ENCODE results near the gene PRDM16.
"Not testable (repeated sequence)": the region's sequence is repeated elsewhere in the genome, so short reads cannot be mapped to it uniquely, and the experiment has no call there.

PRDM16 gene

DNA sequence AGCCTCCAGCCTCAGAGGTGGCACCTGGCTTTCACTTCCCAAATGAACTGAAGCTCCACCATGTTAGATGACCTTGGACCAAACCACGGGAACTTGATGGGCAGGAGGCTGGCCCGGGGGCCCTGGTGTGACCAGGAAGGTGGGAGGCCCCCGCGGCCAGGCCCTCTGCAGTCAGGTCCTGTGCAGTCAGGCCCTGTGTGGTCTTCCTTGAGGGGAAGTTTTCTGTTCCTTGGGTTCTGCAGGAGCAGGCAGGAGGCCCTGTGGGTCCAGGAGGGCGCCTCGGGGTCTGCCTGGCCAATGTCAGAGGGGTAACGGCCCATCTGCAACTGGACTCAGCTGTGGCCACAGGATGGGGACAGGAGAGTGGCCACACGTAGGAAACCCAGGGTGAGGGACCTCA is 13.0 kb downstream of the PRDM16 start:
- DNase-seq (ENCODE audit: low read depth, low spot score) = no peak

DNA sequence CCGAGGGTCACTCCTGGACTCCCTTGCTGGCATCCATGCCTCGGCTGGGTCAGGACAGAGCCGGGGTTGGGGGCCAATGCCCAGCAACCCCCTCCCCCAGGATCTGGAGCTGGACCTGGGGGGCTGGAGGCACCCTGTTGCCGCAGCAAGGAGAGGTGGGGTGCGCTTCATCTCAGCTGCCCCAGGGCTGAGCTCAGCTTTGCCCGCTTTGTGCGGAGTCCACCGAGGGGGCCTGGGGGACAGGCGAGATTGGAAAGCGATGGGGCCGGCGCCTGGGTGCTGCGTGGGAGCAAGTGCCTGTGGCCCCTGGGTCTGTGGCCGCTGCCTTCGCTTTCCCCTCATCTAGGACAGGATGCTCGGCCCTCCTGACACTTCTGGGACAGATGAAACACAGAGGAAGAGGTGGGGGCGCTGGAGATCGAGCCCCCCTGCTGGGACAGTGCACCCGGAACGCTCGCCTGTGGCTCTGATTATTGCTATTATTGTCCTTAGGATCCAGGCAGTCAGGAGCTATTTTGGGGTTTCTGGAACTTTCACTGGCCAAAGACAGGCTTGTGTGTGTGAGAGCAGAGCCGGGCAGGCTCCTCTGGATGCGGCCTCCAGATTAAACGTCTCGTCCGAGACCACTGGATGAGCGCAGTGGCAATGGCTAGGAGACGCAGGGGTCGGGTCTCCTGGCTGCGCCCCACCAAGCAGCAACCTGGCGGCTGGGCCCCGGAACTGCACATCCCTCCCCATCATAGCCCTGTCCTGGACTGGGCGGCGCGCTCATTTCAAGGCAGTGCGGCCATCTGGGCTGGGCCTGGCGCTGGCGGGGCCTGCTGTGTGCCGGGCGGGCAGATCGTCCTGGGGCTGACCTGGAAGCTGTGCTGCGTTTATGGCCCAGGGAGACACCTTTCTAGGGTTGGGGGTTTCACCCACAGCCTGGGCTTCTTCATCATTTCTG is 13.8 kb downstream of the PRDM16 start:
- DNase-seq (ENCODE audit: low read depth, low spot score) = no peak

GRCh38 chr1:3084154-3084553 is 15.2 kb downstream of the PRDM16 start:
- no peak for DNase-seq (ENCODE audit: low read depth, low spot score)

- no peak for DNase-seq (ENCODE audit: low read depth, low spot score)
These were observed 15.7 kb downstream of the PRDM16 start for GRCh38 chr1:3084726-3085125.

DNA sequence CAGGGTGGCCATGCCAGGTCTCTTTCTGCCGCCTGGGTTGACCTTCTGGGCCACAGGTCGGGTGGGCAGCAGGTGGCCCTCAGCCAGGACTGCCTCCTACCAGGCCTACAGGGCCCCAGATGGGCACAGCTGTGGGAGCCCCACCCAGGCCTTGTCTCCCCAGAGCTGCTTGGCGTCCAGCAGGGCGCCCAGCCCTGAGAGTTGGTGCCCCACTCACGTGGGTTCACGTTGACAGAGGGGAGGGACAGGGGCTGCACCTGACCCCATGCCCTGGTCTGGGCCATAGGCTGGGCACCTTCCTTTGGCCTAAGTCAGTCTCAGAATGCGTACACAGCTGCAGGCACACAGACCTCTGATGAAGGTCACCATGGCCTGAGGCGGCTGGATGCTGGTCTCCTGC is 16.7 kb downstream of the PRDM16 start:
- DNase-seq (ENCODE audit: low read depth, low spot score) = no peak

DNA sequence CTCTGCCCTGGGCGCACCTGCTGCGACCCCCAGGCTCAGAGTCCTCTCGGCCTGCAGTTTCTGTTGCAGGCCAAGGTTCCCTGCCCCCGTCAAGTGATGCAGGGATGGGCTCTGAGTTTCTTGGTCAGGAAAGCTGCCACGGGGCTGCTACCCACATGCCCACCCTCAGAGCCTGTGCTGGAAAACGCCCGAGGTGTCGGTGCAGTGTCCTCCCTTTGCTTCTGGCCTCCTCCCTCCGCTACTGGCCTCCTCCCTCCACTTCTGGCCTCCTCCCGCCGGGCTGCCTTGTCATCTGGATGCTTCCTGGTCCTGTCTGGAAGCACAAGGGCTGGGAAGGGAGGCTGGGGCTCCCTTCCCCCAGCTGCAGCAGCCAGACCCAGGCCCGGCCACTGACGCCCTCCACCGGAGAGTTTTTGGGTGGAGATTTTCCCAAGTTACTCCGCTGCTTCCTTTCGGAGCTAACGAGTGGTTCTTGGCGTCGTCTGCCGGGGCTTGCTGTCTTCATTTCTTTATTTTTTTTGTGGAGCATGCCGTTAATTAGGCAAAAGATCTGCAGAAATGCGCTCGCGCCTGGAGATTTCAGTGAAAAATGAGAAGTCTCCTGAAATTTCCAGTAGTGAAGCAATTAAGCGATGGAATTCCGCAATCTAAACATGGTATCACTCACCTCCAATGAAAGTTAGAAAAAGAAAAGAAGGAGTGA is 17.4 kb downstream of the PRDM16 start:
- no peak for DNase-seq (ENCODE audit: low read depth, low spot score)

DNA sequence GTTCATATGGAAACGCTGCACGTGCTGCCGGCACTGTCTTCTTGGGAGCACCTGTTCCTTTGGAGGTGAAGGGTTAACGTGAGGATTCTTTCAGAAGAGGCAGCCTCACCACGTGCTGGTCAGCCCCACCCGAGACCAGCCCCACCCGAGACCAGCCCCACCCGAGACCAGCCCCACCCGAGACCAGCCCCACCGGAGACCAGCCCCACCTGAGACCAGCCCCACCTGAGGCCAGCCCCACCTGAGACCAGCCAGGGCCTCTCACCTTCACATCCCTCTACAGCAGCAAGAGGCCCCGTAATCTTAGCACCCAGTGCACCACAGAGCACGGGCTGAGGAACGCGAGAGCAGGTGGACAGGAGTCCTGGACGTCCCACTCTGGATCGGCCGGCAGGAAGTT is 18.0 kb downstream of the PRDM16 start:
- no peak for DNase-seq (ENCODE audit: low read depth, low spot score)

- not testable (repeated sequence) for DNase-seq (ENCODE audit: low read depth, low spot score)
These were observed 19.1 kb downstream of the PRDM16 start for GRCh38 chr1:3087946-3088668.

GRCh38 chr1:3089490-3089889 is 20.5 kb downstream of the PRDM16 start:
- DNase-seq (ENCODE audit: low read depth, low spot score) = no peak

GRCh38 chr1:3091334-3091733 is 22.3 kb downstream of the PRDM16 start:
- no peak for DNase-seq (ENCODE audit: low read depth, low spot score)

DNA sequence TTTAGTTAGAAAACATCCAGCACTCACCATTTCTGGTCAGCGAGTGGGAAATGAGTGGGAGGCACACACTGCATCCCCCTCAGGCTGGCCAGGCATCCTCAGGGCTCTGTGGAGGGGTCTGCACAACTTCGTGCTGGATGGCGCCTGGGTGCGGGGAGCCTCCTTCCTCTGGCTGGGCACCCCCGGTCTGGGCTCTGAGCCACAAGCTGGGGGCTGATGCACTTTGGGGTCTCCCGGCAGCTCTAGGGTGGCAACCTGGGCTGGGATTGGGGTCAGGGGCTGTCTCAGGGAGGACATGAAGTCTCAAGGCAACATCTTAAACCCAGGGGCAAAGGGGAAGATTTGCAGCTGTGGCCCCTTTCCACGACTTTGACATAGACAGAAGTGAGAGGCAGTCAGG is 23.5 kb downstream of the PRDM16 start:
- DNase-seq (ENCODE audit: low read depth, low spot score) = no peak

DNA sequence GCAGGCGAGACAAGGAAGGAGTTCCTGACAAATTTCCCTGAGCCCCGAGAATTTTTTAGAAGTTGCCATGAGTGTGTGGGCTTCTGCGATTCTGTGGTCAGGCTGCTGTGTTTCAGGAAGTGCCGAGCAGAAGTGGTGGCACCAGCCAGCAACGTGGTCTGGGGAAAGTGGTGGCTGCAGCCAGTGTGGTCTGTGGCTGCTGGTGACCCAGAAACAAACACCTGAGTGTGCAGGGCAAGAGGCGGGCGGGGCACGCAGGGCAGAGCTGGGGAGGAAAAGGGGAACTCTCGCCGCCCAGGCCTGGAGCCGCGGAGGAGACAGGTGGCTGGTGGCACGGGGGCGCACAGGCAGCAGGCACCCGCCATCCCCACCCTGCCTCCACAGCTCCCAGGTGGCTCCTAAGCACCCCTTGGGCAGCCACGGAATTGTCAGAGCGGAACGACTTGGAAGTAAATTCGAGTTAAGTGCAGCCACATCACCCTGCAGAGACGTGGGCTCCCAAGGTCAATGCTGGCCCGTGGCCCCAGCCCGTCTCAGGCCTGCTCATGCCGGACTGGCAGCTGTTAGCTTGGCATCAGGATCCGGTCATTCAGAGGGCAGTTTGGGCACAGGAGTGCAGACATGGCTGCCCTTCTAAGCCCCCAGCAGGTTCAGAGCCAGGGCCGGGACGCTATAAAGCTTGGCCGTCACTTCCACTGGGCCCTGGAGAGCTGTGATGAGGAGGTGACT is 25.1 kb downstream of the PRDM16 start:
- no peak for DNase-seq (ENCODE audit: low read depth, low spot score)

GRCh38 chr1:3094863-3095780 is 26.1 kb downstream of the PRDM16 start:
- DNase-seq (ENCODE audit: low read depth, low spot score) = no peak

DNA sequence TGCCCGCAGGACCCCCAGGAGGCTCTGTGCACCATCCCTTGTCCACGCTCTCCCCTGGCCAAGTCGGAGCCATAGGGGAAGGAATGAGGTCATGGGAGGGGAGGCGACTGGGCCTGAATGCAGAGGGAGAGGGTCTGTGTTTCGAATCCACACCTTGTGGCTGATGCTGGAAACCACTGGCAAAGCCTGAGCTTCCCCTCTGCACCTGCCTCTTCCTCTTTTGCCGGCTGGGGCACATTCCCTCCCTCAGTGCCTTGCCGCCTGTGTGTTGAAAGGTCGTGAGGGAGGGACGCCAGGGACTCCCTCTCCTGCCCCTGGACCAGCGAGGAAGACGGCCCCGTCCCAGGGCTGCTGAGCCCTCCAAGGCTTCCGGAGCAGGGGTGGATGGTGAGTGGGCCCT is 27.3 kb downstream of the PRDM16 start:
- no peak for DNase-seq (ENCODE audit: low read depth, low spot score)

GRCh38 chr1:3097231-3097630 is 28.2 kb downstream of the PRDM16 start:
- no peak for DNase-seq (ENCODE audit: low read depth, low spot score)

- no peak for DNase-seq (ENCODE audit: low read depth, low spot score)
These were observed 28.9 kb downstream of the PRDM16 start for GRCh38 chr1:3097861-3098260.

DNA sequence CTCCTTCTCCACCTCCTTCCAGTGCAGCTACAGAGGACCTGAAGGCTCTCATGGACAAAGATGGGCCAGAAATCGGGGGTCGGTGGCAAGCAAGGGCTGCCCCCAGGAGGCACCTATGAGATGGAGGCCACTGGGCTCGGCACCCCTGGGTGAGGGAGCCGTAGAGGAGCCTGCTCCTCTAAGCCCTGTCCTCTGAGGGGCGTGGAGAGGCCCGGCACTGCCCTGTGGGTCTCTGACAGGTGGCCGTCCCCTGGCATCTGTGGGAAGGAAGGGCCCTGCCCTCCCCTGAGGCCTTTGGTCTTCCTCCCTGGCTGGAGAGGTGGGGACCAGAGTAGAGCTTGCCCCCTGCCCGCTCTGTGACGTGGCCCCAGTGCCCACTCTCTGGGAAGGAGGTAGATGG is 30.9 kb downstream of the PRDM16 start:
- no peak for DNase-seq (ENCODE audit: low read depth, low spot score)

GRCh38 chr1:3101124-3101939 is 32.3 kb downstream of the PRDM16 start:
- DNase-seq (ENCODE audit: low read depth, low spot score) = no peak

- no peak for DNase-seq (ENCODE audit: low read depth, low spot score)
These were observed 33.6 kb downstream of the PRDM16 start for GRCh38 chr1:3102641-3103040.
